NCI-H187 treated with DMSO at 0.1 percent for 48 hours (cell line): ENCODE data around the gene ATRN.
A peak's percentile ranks its signal among the peaks of the same experiment; 100 is the strongest.
"Not testable (repeated sequence)": the region's sequence is repeated elsewhere in the genome, so short reads cannot be mapped to it uniquely, and the experiment has no call there.

Experiments
- DNase-seq: peaks from one replicate; lab custom pipeline; 2025; lab: John Stamatoyannopoulos, UW

Gene ATRN

DNA sequence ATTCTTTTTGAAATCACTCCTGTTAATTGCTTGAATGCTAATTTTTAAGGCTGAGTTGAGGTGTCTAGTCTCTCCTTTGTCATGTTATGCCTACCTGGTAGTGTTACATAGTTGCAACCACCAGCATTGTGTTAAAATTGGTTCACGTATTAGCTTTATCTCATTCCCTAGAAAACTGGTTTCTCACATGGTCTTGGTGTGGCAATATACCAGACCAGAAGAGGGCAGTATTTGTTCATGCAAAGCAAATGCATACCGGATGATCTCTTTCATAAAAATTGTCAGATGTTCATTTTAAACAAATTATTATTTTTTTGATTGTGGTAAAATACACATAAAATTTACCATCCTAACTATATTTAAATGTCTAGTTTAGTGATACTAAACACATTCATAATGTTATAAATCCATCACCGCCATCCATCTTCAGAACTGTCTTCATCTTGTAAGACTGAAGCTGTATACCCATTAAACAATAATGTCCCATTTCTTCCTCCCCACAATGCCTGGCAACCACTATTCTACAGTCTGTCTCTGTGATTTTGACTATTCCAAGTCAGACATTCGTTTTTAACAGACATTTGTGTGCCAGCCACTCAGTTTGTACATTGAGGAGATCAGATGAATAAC lies 92.8 kb downstream of the ATRN start:
- no peak for DNase-seq

DNA sequence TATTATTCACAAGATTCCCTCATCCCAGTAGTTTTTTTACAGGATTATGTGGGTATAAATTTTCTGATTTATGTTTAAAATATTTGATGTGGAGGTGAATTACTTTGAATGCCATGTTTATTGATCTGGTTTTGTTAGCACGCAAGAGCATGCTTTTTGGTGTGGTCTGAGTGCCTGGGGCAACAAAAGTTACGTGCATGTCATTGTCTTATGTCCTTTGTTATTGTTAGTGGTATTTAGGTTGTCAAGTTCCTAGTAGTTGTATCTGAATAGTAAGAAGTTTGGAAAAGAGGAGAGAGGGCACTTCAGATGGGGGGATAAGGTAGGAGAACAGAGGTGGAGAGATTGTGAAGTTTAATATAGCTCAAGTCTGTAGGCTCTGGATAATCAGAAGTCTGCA lies 95.0 kb downstream of the ATRN start:
- DNase-seq, result no peak

DNA sequence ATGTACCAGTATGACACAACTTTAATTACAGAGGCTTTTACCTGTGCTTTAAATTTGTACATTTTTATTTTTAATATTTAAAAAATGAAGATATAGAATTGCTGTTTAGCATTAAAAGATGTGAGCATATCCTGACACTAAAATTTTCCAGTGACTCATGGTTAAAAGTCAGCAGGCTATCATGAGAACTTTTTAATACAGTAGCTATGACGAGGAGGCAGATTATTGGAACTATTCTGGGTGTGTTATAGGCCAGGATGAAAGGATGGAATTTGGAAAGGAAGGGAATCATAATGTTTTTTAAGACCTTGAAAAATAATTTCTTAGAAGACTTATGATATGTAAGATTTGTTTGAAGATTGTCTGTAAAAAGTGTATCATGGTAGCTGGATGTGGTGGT lies 101.3 kb downstream of the ATRN start:
- no peak for DNase-seq

DNA sequence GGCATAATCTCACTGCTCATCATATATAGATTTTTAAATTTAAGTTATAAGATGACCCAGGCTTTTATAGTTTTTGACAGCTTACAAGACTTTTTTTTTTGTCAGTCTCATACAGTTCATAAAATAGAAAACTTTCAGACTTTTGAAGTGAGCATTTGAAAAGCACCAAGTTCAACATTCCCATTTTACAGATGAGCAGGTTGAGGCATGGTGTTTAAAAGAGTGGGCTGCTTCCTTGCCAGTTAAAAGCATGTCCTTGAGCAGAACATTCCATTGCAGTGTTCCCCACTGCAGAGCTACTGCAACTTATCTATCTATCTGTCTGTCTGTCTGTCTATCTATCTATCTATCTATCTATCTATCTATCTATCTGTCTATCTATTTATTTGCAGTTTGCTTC lies 105.5 kb downstream of the ATRN start:
- no peak for DNase-seq

DNA sequence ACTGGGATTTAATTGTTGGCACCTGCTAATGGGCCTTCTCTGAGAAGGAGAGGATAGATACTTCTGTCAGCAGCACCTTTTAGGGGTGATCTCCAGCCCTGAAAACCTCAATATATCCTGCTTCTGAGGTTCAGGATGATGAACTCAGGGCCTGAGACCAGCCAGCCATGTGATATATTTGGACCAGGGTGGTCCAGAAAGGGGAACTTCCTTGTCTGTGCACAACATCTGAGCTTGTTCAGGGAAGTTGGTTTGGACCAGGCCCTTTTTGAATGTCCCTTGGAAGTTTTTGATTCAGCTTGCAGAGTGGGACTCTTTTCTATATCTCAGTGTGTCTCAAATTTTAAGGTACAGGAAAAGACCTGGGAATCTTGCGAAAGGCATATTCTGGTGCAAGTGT lies 106.5 kb downstream of the ATRN start:
- no peak for DNase-seq

DNA sequence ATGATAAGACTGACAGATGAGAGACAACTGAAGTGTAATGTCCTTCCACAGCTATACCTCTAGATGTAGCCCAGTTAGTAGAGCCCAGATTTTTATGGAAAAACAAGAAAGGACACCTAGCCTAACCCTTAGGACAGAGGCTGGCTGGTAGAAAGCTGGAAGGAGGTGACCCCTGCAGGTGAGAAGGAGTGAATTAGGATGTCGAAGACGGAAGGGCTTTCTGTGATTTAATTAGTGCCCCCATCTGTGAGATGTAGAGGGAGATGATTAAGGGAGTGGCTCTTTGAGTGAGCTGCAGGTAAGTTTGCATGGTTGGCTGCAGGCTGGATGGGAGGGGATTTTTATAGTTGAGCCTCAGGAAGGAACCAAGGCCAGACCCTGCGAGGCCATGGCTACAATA lies 109.6 kb downstream of the ATRN start:
- DNase-seq, result no peak

DNA sequence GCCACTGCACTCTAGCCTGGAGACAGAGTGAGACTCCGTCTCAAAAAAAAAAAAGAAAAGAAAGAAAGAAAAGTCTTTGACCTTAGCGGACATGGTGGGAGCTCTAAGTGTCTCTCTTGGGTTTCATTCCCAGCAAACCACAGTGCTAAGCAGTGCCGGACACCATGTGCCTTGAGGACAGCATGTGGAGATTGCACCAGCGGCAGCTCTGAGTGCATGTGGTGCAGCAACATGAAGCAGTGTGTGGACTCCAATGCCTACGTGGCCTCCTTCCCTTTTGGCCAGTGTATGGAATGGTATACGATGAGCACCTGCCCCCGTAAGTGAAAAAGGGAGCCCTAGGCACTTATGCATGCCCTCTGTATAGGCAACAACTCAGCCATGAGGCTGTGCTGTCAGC lies 112.9 kb downstream of the ATRN start:
- no peak for DNase-seq

DNA sequence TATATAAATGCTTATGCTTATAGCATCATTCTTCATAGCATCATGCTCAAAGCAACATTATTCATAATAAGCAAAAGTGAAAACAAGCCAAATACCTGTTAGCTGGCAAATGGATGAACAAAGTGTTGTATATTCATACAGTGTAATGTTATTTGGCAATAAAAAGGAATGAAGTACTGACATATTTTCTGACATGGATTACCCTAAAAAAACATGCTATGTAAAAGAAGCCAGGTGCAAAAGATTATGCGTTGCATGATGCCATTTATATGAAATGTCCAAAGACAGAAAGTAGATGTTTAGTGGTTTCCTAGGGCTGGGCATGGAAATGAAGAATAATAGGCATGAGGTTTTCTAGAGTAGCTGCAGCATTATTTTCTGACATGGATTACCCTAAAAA lies 115.3 kb downstream of the ATRN start:
- DNase-seq, result no peak

DNA sequence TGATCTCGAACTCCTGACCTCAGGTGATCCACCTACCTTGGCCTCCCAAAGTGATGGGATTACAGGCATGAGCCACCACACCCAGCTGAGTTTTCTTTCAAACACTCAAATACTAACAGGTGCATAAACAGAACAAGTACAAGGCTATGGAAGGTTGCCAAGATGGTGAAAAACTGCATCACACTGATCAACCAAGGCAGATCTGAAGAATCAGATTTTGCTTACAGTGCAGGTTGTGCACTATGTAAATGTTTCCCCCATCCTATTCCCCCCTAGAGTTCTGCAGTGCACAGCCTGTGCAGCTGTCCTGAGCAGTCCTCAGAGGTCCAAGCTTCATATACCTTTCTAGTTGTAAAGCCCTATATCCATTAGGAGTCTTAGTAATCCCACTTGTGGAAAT lies 119.3 kb downstream of the ATRN start:
- DNase-seq, result no peak

DNA sequence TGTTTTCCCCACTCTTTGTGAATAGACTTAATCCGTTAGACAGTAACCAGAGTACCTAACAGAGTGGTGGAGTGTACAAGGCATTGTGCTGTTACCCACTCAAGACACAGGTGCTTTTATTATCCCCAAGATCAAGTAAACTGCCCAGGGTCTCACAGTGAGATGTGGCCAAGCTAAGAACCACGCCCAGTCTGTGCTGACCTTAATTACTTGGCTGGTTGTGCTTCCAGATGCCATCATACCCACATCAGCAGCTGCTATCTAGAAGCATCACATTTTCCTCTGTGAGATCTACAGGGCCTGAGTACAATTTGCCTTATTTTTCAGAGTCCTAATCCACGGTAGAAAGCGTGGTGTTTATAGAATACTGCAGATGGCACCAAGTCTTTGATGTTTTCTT lies 122.1 kb downstream of the ATRN start:
- DNase-seq, result no peak

DNA sequence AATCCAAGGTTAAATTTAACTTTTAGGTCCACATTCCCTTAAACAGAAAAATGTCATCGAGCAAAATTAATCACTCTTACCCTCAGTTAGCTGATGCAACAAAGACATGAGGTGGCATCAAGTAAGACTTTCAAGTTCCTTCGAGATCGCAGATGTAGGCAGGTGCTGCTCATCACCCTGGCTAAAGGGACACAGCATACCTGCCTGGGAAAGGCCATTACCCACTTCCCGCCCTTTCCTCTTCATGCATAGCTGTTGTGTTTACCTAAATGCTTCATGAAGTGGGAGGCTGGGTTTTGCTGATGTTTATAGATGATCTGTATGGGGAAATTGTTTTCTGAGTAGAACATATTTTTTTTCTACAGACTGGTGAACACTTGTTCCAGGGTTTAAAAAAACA lies 124.7 kb downstream of the ATRN start:
- DNase-seq, result peak; percentile 86

DNA sequence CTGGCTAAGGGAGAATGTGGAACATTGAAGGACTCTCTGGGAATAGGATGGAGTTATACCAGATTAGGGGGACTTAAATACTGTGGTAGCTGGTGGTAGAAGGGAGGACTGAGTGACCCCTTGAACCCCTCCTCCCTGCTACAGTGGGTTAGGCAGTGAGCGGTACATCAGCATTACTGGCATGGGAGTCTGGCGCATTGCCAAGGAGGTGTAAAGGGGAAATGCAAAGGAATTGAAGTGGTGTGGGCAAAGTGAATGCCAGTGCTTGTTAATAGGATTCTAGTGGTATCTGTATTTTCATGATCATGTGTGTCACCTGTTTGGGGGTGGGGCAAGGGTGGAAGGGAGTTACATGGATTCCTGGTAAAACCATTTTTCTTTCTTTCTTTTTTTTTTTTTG lies 132.3 kb downstream of the ATRN start:
- DNase-seq, result no peak

DNA sequence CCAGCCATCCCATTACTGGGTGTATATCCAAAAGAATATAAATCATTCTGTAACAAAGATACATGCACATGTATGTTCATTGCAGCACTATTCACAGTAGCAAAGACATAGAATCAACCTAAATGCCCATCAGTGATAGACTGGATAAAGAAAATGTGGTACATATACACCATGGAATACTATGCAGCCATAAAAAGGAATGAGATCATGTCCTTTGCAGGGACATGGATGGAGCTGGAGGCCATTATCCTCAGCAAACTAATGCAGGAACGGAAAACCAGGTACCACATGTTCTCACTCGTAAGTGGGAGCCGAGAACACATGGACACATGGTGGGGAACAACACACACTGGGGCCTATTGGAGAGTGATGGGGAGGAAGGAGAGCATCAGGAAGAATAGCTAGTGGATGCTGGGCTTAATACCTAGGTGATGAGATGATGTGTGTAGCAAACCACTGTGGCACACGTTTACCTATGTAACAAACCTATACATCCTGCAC lies 134.6 kb downstream of the ATRN start:
- DNase-seq, result not testable (repeated sequence)

DNA sequence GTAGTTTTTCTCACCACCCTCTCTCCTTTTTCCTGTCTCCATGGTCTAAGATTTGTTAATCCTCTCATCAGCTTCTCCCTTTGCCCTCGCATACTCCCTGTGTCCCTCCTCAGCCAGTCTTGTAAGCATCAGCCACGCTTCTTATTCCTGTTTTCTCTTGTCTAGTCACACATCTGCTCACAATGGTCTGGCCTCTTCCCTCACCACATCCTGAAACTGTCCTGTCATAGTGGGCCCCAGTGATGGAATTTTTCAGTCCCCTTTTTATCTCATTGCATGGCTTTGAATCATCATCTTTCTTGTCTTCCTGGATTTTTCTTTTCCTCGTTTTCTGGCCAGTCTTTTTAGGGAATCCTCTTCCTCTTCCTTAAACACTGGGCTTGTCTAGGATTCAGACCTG lies 135.2 kb downstream of the ATRN start:
- DNase-seq, result no peak

DNA sequence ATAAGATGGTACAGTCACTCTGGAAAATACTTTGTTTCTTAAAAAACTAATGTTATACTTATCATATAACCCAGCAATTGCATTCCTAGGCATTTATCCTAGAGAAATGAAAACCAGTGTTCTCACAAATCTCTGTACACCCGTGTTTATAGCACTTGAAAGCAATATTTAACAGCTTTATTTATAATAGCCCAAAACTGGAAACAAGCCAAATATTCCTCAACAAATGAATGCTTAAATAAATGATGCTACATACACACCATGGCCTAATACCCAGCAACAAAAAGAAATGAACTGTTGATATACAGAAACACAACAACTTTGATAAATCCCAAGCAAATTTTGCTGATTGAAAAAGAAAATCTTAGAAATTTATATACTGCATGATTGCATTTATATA lies 141.1 kb downstream of the ATRN start:
- no peak for DNase-seq

DNA sequence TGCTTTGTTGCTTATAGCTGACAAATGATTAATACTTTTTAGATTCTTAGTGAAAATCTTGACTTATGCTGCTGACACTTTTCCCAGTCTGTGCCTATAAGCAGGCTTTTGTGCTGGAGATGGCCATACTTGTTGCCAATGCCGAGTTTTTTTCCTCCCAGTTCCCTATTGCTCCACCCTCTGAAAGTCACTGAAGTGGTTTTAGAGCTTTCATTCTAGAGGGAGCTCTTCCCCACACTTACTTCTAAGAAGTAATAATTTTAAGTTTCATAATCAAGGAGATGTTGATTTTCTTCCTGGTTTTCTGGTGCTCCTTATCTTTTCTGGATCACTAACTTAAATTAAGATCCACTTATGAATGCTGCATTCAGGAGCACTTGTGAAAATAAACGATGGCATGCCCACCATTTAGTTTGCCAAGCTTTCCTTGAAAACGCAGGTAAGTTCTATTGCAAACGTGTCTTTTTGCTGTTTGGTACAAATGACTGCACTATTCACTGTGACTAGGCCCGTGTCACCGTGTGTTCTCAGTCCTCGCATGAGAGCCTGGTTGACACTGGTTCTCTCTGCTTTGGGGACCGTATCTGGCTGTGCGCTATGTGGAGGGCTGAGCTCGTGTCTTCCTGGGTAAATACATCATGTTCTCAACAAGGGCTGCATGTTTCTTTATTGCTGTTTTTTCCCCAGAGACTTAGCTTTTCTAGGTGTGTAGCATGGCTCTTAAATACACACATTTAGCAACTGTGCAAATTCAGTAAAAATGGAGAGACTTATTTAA lies 142.2 kb downstream of the ATRN start:
- DNase-seq, result no peak

DNA sequence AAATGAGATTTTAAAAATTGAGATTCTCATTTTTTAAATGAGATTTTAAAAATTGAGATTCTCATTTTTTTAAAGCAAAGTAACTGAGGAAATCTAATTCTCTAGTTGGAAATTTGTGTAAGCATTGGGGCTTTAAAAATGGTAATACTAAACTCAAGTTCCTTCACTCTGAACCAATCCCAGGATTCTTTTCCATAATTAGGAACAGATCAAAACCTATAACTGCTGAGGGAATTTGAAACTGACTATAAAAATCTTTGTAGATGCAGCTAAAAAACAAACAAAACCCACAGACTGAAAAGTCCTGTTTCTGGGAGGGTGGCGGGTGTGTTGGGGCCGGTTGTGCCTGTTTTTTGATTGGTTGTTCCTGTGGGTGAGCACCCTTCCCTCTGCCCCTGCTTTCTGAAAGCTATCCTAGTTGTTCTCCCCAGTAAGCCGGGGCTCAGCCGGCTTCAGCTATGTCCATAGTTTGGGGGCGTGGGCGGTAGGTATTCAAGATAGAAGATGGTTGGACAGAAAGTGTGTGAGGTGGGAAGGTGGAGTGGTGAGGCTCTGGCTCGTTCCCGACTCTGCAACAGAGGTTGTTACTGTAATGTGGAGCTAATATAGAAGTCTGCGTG lies 143.1 kb downstream of the ATRN start:
- DNase-seq, result no peak

DNA sequence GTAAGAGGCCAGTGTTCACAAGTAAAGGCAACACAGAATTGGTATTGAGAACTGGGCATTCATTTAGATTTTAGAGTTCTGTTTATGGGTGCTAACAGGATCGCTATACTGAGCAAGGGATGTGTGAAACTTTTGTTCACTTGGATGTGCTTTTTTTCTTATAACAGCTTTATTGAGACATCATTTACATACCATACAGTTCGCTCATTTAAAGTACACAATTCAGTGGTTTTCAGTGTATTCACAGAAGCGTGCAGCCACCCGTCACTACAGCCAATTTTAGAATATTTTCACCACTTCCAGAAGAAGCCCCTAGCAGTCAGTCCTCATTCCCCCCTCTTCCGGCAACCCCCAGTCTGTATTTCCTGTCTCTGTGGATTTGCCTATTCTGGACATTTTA lies 143.6 kb downstream of the ATRN start:
- DNase-seq, result no peak

DNA sequence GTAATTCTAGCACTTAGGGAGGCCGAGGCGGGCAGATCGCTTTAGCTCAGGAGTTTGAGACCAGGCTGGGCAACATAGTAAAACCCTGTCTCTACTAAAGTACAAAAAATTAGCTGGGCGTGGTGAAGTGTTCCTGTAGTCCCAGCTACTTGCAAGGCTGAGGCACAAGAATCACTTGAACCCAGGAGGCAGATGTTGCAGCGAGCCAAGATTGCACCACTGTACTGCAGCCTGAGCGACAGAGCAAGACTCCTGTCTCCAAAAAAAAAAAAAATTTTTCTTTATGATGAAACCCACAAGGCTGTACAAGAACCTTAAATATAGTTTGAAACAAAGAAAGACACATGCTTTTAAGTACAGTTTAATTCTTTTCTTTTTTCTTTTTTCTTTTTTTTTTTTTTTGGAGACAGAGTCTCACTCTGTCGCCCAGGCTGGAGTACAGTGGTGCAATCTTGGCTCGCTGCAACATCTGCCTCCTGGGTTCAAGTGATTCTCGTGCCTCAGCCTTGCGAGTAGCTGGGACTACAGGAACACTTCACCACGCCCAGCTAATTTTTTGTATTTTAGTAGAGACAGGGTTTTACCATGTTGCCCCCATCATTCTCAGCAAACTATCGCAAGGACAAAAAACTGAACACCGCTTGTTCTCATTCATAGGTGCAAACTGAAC lies 144.5 kb downstream of the ATRN start:
- not testable (repeated sequence) for DNase-seq

DNA sequence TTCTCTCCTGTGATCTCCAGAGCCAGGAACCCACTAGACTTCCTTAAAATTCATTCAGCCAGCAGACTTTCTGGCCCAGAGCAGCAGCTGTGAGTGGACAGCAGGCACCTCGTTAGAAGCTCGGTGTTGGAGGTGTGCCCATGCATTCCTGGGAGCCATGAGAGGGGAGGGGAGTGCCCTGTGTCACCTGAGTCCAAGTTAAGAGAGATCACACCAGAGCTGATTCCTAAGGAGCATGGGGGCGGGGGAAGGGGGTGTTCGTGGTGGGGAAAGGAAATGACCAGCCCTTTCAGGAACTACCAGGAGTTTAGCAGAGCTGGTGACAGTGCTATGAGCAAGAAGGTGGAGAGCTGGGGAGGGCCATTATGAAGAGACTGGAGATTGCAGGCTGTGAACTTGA lies 145.4 kb downstream of the ATRN start:
- no peak for DNase-seq

DNA sequence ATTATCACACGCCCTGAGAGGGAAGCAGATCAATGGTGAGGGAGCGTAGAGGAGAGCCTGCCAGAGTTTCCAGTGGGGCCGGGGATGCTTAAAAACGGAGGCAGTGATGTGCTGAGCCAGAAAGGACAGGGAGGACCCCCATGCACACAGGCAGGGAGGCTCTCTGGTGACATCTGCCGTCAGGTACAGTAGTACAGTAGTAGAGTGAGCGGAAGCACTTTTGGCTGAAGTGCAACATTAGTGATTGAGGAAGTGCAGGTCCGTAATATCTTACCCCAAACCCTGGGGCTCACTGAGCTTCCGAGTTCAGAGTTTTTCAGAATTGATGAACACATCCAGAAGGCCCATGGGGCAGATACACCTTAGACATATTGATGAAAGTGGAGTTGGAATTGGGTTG lies 150.3 kb downstream of the ATRN start:
- peak; percentile 61 for DNase-seq

DNA sequence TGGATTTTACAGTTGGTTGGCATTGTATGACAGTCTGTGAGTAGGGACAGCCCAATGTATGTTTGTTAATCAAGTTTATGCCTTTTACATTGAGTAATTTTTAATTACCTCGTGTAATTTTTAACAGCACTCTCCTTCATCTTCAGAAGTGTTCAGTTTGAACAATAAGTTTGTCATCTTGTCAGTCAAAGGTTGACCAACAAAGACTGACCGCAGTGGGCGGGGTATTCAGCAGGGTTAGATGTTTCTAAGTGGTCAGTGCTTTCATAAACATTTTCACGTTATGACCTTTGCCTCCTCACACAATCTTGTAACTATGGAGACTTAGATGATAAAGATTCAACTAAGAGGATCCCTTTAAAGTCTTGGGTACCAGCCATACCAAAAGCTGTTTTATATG lies 151.6 kb downstream of the ATRN start:
- DNase-seq, result no peak

DNA sequence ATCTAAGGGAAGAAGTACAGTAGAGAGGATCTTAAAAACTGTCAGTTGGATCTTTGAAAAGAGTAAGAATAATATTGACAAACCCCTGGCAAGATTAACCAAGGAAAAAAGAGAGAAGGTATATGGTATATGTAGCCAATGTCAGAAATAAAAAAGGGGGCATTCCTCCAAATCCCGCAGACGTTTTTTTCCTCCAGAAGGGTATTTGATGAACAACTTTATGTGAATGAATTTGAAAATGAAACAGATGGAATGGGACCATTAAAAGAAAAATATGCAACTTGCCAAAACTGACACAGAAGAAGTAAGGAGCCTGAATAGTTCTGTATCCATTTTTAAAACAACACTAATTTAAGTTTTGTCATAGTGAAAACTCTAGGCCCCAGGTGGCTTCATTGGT lies 156.7 kb downstream of the ATRN start:
- DNase-seq, result no peak
